ENCODE data around the gene FKBP2.

- TF ChIP-seq POLR2A (IDR thresholded peaks at IDR 0.05; ENCODE audit: low read depth, low read length) (0 out of 2 replicates have a peak, but pooled peaks have one; percentile 54), POLR2AphosphoS5 (IDR thresholded peaks at IDR 0.05; ENCODE audit: low read depth, low read length) (peak; percentile 38; the same call in 1 of the 2 replicates), POU2F2 (IDR thresholded peaks at IDR 0.05; ENCODE audit: low read depth, low read length) (no peak), SPI1 (IDR thresholded peaks at IDR 0.05; ENCODE audit: low read depth, low read length) (no peak), TAF1 (IDR thresholded peaks at IDR 0.05; ENCODE audit: low read depth, low read length) (no peak), PAX5 (IDR thresholded peaks at IDR 0.05; ENCODE audit: insufficient read depth, low read length, severe bottlenecking) (no peak)
Measured at GRCh38 chr11:64243236-64243854, 2.5 kb downstream of the FKBP2 start.
